Coronary artery (tissue), 2 donors: ENCODE data around the gene RALGPS1.

Source experiments
- DNase-seq: peaks from one replicate; pipeline ENCODE4 v3.0.0-alpha.2; 2017; ENCODE audit warnings: low spot score
- H3K27ac ChIP-seq, 2 donors: fragments of 200-600 bp; sonication (generic); one replicate each; pipeline ENCODE4 v1.5.1; 2016 to 2019
- H3K4me3 ChIP-seq: fragments of 200-600 bp; sonication (generic); 2 replicates; pipeline ENCODE4 v1.5.1; 2016; ENCODE audit warnings: mild to moderate bottlenecking, moderate library complexity
- CTCF ChIP-seq: fragments of 200-600 bp; sonication (generic); IDR thresholded peaks from one replicate; pipeline ENCODE4 v1.5.1; 2019; ENCODE audit warnings: antibody characterized with exemption

Gene RALGPS1

DNA sequence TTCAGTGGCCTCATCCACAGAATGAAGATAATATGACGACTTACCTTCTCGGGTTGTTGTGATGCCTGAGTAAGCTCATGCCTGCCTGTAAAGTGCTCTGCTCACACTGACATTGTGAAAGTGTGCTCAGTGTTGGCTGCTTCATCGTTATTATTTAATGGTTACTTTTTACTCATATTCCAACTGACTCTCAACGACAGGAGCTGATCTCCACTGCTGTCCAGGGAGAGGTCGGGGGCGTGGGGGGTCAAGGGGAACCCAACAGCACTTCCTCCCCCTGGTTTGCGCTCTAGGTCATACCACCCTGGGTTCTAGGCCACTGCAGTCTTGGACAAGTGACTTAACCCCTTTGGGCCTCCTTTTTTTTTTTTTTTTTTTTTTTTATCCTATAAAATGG lies 260.7 kb downstream of the RALGPS1 start:
- H3K4me3 ChIP-seq, result no peak overlapping the region
- no peak for TF ChIP-seq CTCF
- no peak overlapping the region for H3K27ac ChIP-seq
- DNase-seq, result peak; percentile 52

DNA sequence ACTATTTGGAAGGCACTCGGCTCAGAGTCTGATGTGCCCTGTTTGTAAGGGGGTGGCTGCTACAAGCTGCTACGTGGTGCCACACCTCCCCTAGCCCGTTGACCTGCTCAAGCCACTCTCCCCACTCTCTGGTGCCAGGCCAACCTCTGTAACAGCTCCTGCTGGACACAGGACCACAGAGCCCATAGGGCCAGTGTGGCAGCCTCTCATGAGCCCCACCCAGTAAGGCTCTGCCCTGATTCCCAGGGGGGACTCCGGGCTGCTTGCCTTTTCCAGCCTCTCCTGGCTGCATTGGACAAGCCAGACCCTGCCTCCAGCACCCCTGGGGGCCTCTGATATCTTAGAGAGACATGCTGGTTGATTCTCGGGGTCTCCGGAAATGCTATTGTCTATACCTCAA lies 261.2 kb downstream of the RALGPS1 start:
- peak; percentile 71 for DNase-seq
- no peak for TF ChIP-seq CTCF
- no peak overlapping the region for H3K4me3 ChIP-seq
- H3K27ac ChIP-seq, result peak overlapping the region in 1 of 2 donors; percentile 33

DNA sequence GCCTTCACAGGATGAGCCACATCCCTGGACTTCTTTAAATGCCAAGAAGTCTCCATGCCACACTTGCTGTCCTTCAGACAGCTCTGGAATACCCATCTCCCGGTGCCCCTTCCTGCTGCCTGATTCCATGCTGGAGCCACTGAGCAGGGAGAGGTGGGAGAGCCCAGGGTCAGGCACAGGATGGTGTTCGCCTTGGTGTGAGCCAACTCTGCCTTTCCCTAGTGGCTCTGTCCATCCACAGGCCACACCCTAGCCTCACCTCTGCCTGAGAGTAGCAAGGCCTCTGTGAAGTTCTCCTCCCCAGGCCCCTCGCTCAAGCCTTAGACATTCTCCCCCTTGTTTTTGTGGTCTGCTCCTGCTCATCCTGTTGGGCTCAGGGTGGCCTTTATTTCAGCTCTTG lies 262.0 kb downstream of the RALGPS1 start:
- no peak overlapping the region for H3K27ac ChIP-seq
- DNase-seq, result peak; percentile 53

GRCh38 chr9:127177231-127177630 lies 262.6 kb downstream of the RALGPS1 start:
- no peak for TF ChIP-seq CTCF
- DNase-seq, result peak; percentile 55
- Histone ChIP-seq H3K27ac (no peak overlapping the region), H3K4me3 (no peak overlapping the region)

More for the DNA sequence above, 262.0 kb downstream of the RALGPS1 start:
- TF ChIP-seq CTCF, result no peak
- no peak overlapping the region for H3K4me3 ChIP-seq

- Histone ChIP-seq H3K4me3 (no peak overlapping the region), H3K27ac (no peak overlapping the region)
- TF ChIP-seq CTCF, result no peak
- DNase-seq, result peak; percentile 55
Measured at GRCh38 chr9:127177665-127178265, 263.2 kb downstream of the RALGPS1 start.

DNA sequence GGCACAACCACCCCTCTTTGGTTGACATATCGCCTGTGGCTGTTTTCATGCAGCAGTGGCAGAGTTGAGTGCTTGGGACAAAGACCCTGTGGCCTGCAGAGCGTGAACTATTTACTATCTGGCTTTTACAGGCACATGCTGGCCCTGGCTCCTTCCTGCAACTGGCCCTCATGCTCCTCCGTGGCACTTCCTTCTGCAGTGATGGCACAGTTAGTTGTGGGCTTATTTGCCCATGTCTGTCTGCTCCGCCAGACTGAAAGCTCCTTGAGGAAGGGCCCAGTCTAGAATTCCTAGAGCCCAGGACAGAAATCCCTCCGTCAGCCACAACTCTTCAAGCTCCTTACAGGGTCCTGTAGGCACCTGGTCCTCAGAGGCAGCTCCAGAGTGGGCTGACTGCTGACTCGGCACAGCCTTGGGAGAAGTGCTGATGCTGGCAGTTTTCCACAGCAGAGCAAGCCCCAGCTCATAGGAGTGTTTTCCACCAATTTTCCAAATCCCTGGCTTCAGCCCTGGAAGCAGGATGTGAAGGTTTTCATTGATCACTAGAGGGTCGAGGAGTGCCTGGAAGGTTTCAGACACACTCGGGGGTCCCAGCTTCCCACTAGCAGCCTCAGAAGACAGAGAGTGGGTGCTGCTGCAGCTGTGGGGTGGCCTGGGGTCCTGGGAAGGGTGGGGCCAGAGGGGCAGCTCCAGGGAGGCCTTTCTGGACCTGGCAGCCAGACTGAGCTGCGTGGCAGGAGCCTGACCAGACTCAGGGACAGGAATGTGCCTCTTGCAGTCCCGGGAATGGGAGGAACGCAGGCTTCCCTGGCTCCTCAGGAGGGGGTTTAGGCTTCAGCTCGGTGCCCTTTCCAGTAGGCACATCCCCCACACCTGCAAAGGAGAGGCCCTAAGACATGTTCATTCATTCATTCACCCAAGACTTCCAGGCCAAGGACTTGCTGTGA lies 264.4 kb downstream of the RALGPS1 start:
- Histone ChIP-seq H3K4me3 (no peak overlapping the region), H3K27ac (peak overlapping the region in 1 of 2 donors; percentile 61)
- TF ChIP-seq CTCF, result no peak
- peak; percentile 66 for DNase-seq
